HCT116 (cell line): Measurements from ENCODE around the gene ATOH8.

Experiments used
- CBX3 ChIP-seq: IDR thresholded peaks from 2 replicates; pipeline ENCODE4 v1.6.1; 2012; ENCODE audit warnings: low read depth
- EGR1 ChIP-seq: IDR thresholded peaks from 2 replicates; pipeline ENCODE4 v1.6.1; 2012; ENCODE audit warnings: low read depth
- FOSL1 ChIP-seq: IDR thresholded peaks from 2 replicates; pipeline ENCODE4 v1.6.1; 2012; ENCODE audit warnings: low read depth
- JUND ChIP-seq: IDR thresholded peaks from 2 replicates; pipeline ENCODE4 v1.6.1; 2012
- POLR2A ChIP-seq: IDR thresholded peaks from 2 replicates; pipeline ENCODE4 v1.7.0; 2011; ENCODE audit warnings: borderline replicate concordance; ENCODE audit not compliant: insufficient read depth, insufficient read length; ENCODE audit errors: extremely low read depth
- POLR2AphosphoS5 ChIP-seq: IDR thresholded peaks from 2 replicates; pipeline ENCODE4 v1.6.1; 2011; ENCODE audit warnings: mild to moderate bottlenecking, low read depth, low read length, moderate library complexity
- RAD21 ChIP-seq: IDR thresholded peaks from 2 replicates; pipeline ENCODE4 v1.6.1; 2012; ENCODE audit warnings: low read depth, mild to moderate bottlenecking
- ZFX ChIP-seq: fragments of 450-650 bp; IDR thresholded peaks from 2 replicates; pipeline ENCODE4 v1.6.1; 2017
- TF ChIP-seq, protein P1 (sequence below), 3 experiments: fragments of 200-600 bp in 1 of 3; sonication (generic) in 1 of 3; IDR thresholded peaks in 2 of 3; conservative IDR thresholded peaks in 1 of 3; 2 replicates each; pipeline ENCODE4 v1.5.1; 2012 to 2017; ENCODE audit warnings: low read depth in 2 of 3, low read length in 2 of 3, antibody characterized with exemption in 1 of 3, borderline replicate concordance in 1 of 3, control low read depth in 1 of 3, mild to moderate bottlenecking in 1 of 3, mixed read lengths in 1 of 3, mixed run types in 1 of 3, moderate library complexity in 1 of 3; ENCODE audit not compliant: insufficient read depth in 1 of 3

GRCh38 chr2:85760872-85761271 lies 7.1 kb downstream of the ATOH8 start:
- TF ChIP-seq, protein P1, sequence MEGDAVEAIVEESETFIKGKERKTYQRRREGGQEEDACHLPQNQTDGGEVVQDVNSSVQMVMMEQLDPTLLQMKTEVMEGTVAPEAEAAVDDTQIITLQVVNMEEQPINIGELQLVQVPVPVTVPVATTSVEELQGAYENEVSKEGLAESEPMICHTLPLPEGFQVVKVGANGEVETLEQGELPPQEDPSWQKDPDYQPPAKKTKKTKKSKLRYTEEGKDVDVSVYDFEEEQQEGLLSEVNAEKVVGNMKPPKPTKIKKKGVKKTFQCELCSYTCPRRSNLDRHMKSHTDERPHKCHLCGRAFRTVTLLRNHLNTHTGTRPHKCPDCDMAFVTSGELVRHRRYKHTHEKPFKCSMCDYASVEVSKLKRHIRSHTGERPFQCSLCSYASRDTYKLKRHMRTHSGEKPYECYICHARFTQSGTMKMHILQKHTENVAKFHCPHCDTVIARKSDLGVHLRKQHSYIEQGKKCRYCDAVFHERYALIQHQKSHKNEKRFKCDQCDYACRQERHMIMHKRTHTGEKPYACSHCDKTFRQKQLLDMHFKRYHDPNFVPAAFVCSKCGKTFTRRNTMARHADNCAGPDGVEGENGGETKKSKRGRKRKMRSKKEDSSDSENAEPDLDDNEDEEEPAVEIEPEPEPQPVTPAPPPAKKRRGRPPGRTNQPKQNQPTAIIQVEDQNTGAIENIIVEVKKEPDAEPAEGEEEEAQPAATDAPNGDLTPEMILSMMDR (IDR thresholded peaks at IDR 0.05 in 2 of 3, conservative IDR thresholded peaks at IDR 0.05 in 1 of 3; ENCODE audit: borderline replicate concordance in 1 of 3, insufficient read depth in 1 of 3, low read depth in 2 of 3, low read length in 2 of 3) = no peak
- TF ChIP-seq FOSL1 = no peak
- no peak for TF ChIP-seq RAD21
- TF ChIP-seq JUND = no peak
- TF ChIP-seq POLR2AphosphoS5 = no peak
- TF ChIP-seq ZFX = no peak
- TF ChIP-seq POLR2A = no peak
- TF ChIP-seq CBX3 = no peak
- no peak for TF ChIP-seq EGR1
